Brain pericyte (primary cell): Measurements from ENCODE around the gene SPRYD3.
"Not testable (repeated sequence)": the region's sequence is repeated elsewhere in the genome, so short reads cannot be mapped to it uniquely, and the experiment has no call there.

Source experiments
- DNase-seq: peaks from one replicate; pipeline ENCODE4 v3.0.0-alpha.2; 2012; ENCODE audit warnings: low read depth, low spot score

Gene SPRYD3

GRCh38 chr12:53051881-53052412, 27.2 kb downstream of the SPRYD3 start:
- no peak for DNase-seq

GRCh38 chr12:53051058-53051880, 27.9 kb downstream of the SPRYD3 start:
- DNase-seq = no peak

- DNase-seq = no peak
Measured at GRCh38 chr12:53050426-53051057, 28.6 kb downstream of the SPRYD3 start.

GRCh38 chr12:53049571-53050318, 29.4 kb downstream of the SPRYD3 start, which contains the start of gene TNS2:
Gene TNS2 (plus strand): TSS chr12:53050065. CDS start chr12:53050186, 121 bp downstream.
- DNase-seq = no peak

- no peak for DNase-seq
Measured at GRCh38 chr12:53048780-53049401, 30.3 kb downstream of the SPRYD3 start.

- no peak for DNase-seq
Measured at GRCh38 chr12:53048033-53048779, 31.0 kb downstream of the SPRYD3 start.

GRCh38 chr12:53047221-53048032, 31.8 kb downstream of the SPRYD3 start:
- DNase-seq = no peak

GRCh38 chr12:53046655-53047220, 32.5 kb downstream of the SPRYD3 start:
- no peak for DNase-seq

GRCh38 chr12:53045696-53046045, 33.5 kb downstream of the SPRYD3 start:
- DNase-seq = no peak

GRCh38 chr12:53044896-53045695, 34.1 kb downstream of the SPRYD3 start:
- no peak for DNase-seq

- no peak for DNase-seq
Measured at GRCh38 chr12:53044052-53044581, 35.1 kb downstream of the SPRYD3 start.

- DNase-seq = no peak
Measured at GRCh38 chr12:53042607-53043454, 36.4 kb downstream of the SPRYD3 start.

GRCh38 chr12:53039851-53040250, 39.3 kb downstream of the SPRYD3 start:
- no peak for DNase-seq

- DNase-seq = no peak
Measured at GRCh38 chr12:53036802-53037201, 42.4 kb downstream of the SPRYD3 start.

- DNase-seq = no peak
Measured at GRCh38 chr12:53034459-53034858, 44.7 kb downstream of the SPRYD3 start.

GRCh38 chr12:53033832-53034231, 45.4 kb downstream of the SPRYD3 start:
- DNase-seq = not testable (repeated sequence)

- DNase-seq = no peak
Measured at GRCh38 chr12:53031616-53032015, 47.6 kb downstream of the SPRYD3 start.

- DNase-seq = not testable (repeated sequence)
Measured at GRCh38 chr12:53027014-53027413, 52.2 kb downstream of the SPRYD3 start.
